D341Med (cell line): ENCODE data around the gene CCDC183.
A peak's percentile ranks its signal among the peaks of the same experiment; 100 is the strongest.
"Not testable (repeated sequence)": the region's sequence is repeated elsewhere in the genome, so short reads cannot be mapped to it uniquely, and the experiment has no call there.

Source experiments
- DNase-seq: peaks from one replicate; pipeline ENCODE4 v3.0.0; 2012; ENCODE audit warnings: low spot score

CCDC183 gene

GRCh38 chr9:136802321-136802720 lies 6.2 kb downstream of the CCDC183 start:
- DNase-seq = no peak

- not testable (repeated sequence) for DNase-seq
Measured at GRCh38 chr9:136803009-136803550, 6.9 kb downstream of the CCDC183 start.

- DNase-seq = no peak
Measured at GRCh38 chr9:136803551-136804508, 7.7 kb downstream of the CCDC183 start.

- DNase-seq = no peak
Measured at GRCh38 chr9:136804509-136805206, 8.5 kb downstream of the CCDC183 start.

- no peak for DNase-seq
Measured at GRCh38 chr9:136805207-136805740, 9.1 kb downstream of the CCDC183 start.

GRCh38 chr9:136806067-136806466 lies 9.9 kb downstream of the CCDC183 start:
- DNase-seq = no peak

- DNase-seq = no peak
Measured at GRCh38 chr9:136806631-136807201, 10.6 kb downstream of the CCDC183 start.

GRCh38 chr9:136807281-136808074 lies 11.3 kb downstream of the CCDC183 start, which contains the start of gene RABL6:
Gene RABL6, plus strand, starts transcription at chr9:136807948. Its CDS starts 249 bp downstream, at chr9:136808197.
- DNase-seq = peak; percentile 99

GRCh38 chr9:136808075-136808805 lies 12.1 kb downstream of the CCDC183 start:
- peak; percentile 76 for DNase-seq

GRCh38 chr9:136808806-136809158 lies 12.6 kb downstream of the CCDC183 start:
- DNase-seq = no peak

GRCh38 chr9:136814725-136815421 lies 18.7 kb downstream of the CCDC183 start:
- DNase-seq = no peak

GRCh38 chr9:136815422-136815782 lies 19.3 kb downstream of the CCDC183 start:
- DNase-seq = no peak

GRCh38 chr9:136820971-136821825 lies 25.1 kb downstream of the CCDC183 start:
- DNase-seq = no peak

- DNase-seq = no peak
Measured at GRCh38 chr9:136821826-136822544, 25.8 kb downstream of the CCDC183 start.

- DNase-seq = no peak
Measured at GRCh38 chr9:136823136-136824046, 27.3 kb downstream of the CCDC183 start.

GRCh38 chr9:136824496-136825225 lies 28.5 kb downstream of the CCDC183 start:
- no peak for DNase-seq
